ENCODE data around the gene USP38.
A peak's percentile ranks its signal among the peaks of the same experiment; 100 is the strongest.

USP38 gene

DNA sequence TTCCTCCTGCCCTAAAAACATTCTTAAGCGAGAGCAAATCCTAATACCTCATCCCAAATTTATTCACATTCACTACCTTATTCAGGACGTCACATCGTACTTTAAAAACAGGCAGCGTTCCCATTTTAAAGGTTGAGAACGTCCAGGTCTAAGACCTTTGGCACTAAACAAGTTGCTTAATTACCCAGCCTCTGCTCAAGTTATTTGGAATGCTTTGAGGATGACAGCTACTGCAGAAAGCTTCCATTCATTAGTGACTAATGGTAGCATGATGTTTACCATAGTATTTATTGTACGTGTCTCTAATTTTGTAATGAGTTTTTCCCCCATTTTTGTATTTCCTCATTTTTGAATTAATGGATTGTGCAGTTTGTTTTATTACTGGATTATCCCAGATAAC, 1.5 kb downstream of the USP38 start:
- Histone ChIP-seq H2AFZ (ENCODE audit: low read depth, low read length) (no peak overlapping the region), H3K9ac (ENCODE audit: low read length) (peak overlapping the region; percentile 80), H3K27ac (ENCODE audit: low read length) (peak overlapping the region; percentile 40)

DNA sequence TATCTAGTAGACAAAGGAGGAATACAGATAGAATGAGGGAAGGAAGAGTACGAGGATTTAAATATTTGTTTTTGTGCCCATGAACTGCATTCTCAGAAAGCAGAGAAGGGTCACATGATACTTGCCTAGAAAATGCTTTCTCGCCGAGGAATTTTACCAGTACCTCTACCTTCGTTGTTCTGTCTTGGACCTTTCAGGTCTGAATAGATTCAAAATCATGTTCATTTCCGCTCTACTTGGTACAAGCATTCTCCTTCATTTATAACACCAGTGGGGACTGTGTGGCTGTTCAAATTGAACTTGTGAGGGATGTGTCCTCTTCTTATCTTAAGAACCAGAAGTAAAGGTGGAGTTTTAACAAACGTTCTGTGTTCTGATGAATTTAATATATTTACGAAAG, 1.9 kb downstream of the USP38 start:
- Histone ChIP-seq H3K36me3 (replicated peaks; ENCODE audit: low read depth, low read length) (peaks cover 27% of the 10 kb centered on the region), H3K27ac (ENCODE audit: low read length) (peak overlapping the region; percentile 40), H3K9ac (ENCODE audit: low read length) (peak overlapping the region; percentile 80), H3K27me3 (ENCODE audit: low read depth, low read length) (no peaks in the 10 kb centered on the region), H3K9me3 (ENCODE audit: insufficient read depth, low read length) (no peaks in the 10 kb centered on the region), H3K4me1 (ENCODE audit: low read length) (peaks cover 45% of the 10 kb centered on the region), H2AFZ (ENCODE audit: low read depth, low read length) (no peak overlapping the region), H4K20me1 (ENCODE audit: insufficient read depth, low read length) (peaks cover 52% of the 10 kb centered on the region), H3K4me2 (ENCODE audit: low read length) (peak overlapping the region; percentile 86), H3K4me3 (ENCODE audit: low read length) (peak overlapping the region; percentile 85), H3K79me2 (ENCODE audit: low read length) (peaks cover 91% of the 10 kb centered on the region)
- TF ChIP-seq EZH2phosphoT487 (IDR thresholded peaks at IDR 0.05; ENCODE audit: low read depth), result no peak

More for the DNA sequence above, 1.5 kb downstream of the USP38 start:
- Histone ChIP-seq H3K9me3 (ENCODE audit: insufficient read depth, low read length) (no peaks in the 10 kb centered on the region), H3K4me2 (ENCODE audit: low read length) (peak overlapping the region; percentile 86), H4K20me1 (ENCODE audit: insufficient read depth, low read length) (peaks cover 49% of the 10 kb centered on the region), H3K4me3 (ENCODE audit: low read length) (peak overlapping the region; percentile 85), H3K79me2 (ENCODE audit: low read length) (peaks cover 87% of the 10 kb centered on the region), H3K4me1 (ENCODE audit: low read length) (peaks cover 45% of the 10 kb centered on the region), H3K36me3 (replicated peaks; ENCODE audit: low read depth, low read length) (peaks cover 24% of the 10 kb centered on the region), H3K27me3 (ENCODE audit: low read depth, low read length) (no peaks in the 10 kb centered on the region)
- TF ChIP-seq EZH2phosphoT487 (IDR thresholded peaks at IDR 0.05; ENCODE audit: low read depth), result no peak
- TF ChIP-seq, protein P1, sequence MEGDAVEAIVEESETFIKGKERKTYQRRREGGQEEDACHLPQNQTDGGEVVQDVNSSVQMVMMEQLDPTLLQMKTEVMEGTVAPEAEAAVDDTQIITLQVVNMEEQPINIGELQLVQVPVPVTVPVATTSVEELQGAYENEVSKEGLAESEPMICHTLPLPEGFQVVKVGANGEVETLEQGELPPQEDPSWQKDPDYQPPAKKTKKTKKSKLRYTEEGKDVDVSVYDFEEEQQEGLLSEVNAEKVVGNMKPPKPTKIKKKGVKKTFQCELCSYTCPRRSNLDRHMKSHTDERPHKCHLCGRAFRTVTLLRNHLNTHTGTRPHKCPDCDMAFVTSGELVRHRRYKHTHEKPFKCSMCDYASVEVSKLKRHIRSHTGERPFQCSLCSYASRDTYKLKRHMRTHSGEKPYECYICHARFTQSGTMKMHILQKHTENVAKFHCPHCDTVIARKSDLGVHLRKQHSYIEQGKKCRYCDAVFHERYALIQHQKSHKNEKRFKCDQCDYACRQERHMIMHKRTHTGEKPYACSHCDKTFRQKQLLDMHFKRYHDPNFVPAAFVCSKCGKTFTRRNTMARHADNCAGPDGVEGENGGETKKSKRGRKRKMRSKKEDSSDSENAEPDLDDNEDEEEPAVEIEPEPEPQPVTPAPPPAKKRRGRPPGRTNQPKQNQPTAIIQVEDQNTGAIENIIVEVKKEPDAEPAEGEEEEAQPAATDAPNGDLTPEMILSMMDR (IDR thresholded peaks at IDR 0.05; ENCODE audit: low read depth, low read length), result no peak

DNA sequence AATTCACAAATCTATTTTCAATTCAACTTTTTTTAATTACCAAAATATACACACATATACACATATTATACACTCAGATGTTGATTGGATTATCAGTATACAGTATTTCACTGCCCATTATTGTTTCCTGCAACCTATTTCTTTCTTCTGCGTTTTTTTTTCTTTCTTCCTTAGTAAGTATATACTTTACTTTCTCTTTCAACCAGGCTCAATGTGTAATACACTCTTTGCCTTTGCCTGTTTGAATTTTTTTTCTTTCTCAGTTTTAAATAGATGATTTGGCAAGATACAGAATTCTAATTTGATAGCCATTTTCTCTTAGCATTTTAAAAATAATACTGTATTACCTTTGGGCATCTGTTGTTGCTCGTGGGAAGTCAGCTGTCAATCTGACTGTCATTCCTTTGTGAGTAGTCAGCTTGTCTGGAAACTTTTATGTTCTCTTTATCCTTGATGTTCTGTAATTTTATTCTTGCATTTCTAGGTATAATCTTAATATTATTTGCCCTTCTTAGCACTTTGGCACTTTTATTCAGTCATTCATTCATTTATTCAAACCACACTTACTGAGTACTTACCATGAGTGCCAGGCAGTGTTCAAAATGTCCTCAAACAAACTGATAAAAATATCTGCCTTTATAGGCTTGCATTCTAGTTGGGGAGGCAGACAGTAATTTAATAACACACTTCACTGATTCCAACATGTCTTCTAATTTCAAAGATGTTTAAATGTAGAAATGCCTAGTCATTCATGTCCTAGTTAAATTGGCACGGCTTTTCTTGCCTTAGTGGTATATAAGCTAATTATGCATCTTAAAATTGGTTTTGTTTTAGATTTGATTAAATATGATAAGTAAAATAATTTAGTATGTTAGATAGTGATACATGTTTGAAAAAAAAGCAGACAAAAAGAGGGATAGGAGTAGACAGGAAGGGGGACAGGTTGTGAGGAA, 3.7 kb downstream of the USP38 start:
- Histone ChIP-seq H3K79me2 (ENCODE audit: low read length) (peaks cover 95% of the 10 kb centered on the region), H3K27me3 (ENCODE audit: low read depth, low read length) (no peaks in the 10 kb centered on the region), H4K20me1 (ENCODE audit: insufficient read depth, low read length) (peaks cover 52% of the 10 kb centered on the region), H3K4me3 (ENCODE audit: low read length) (peak overlapping the region; percentile 85), H3K9me3 (ENCODE audit: insufficient read depth, low read length) (no peaks in the 10 kb centered on the region), H3K36me3 (replicated peaks; ENCODE audit: low read depth, low read length) (peaks cover 39% of the 10 kb centered on the region), H3K27ac (ENCODE audit: low read length) (peak overlapping the region; percentile 40), H3K4me1 (ENCODE audit: low read length) (peaks cover 41% of the 10 kb centered on the region), H3K4me2 (ENCODE audit: low read length) (peak overlapping the region; percentile 86), H3K9ac (ENCODE audit: low read length) (peak overlapping the region; percentile 80), H2AFZ (ENCODE audit: low read depth, low read length) (no peak overlapping the region)
- TF ChIP-seq EZH2phosphoT487 (IDR thresholded peaks at IDR 0.05; ENCODE audit: low read depth), result no peak
- TF ChIP-seq, protein P1 (IDR thresholded peaks at IDR 0.05; ENCODE audit: low read depth, low read length), result no peak

DNA sequence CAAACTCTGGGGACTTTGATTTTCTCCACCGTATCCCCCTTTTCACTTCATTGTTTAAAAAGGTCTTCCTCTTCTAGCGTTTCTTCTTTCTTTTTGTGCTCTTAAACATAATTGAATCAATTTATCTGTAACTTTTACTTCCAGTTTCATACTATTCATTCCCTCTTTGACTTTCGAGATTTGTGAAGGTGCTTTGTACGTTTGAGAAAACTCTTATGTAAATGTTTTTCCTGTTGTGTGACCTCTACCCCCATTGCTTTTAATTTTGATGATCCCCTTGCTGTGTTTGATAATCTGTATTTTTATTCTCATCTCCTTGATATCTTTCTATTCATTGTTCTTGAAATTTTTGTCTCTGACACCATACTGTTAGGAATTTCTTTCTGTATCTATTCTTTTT, 4.8 kb downstream of the USP38 start:
- peaks cover 45% of the 10 kb centered on the region for H3K36me3 ChIP-seq (replicated peaks; ENCODE audit: low read depth, low read length)
- peaks cover 35% of the 10 kb centered on the region for H3K4me1 ChIP-seq (ENCODE audit: low read length)
- peaks cover 52% of the 10 kb centered on the region for H4K20me1 ChIP-seq (ENCODE audit: insufficient read depth, low read length)
- peak overlapping the region; percentile 85 for H3K4me3 ChIP-seq (ENCODE audit: low read length)
- H3K27ac ChIP-seq (ENCODE audit: low read length), result peak overlapping the region; percentile 40
- TF ChIP-seq, protein P1 (IDR thresholded peaks at IDR 0.05; ENCODE audit: low read depth, low read length), result no peak
- no peak for TF ChIP-seq EZH2phosphoT487 (IDR thresholded peaks at IDR 0.05; ENCODE audit: low read depth)
- H3K9ac ChIP-seq (ENCODE audit: low read length), result peak overlapping the region; percentile 80; the same call in 1 of the 2 replicates
- no peaks in the 10 kb centered on the region for H3K9me3 ChIP-seq (ENCODE audit: insufficient read depth, low read length)
- peaks cover 94% of the 10 kb centered on the region for H3K79me2 ChIP-seq (ENCODE audit: low read length)
- H3K4me2 ChIP-seq (ENCODE audit: low read length), result peak overlapping the region; percentile 86
- H2AFZ ChIP-seq (ENCODE audit: low read depth, low read length), result no peak overlapping the region
- H3K27me3 ChIP-seq (ENCODE audit: low read depth, low read length), result no peaks in the 10 kb centered on the region

Measured in OCI-LY3 (cell line).